ENCODE measurements around the gene PLEKHF1.

DNA sequence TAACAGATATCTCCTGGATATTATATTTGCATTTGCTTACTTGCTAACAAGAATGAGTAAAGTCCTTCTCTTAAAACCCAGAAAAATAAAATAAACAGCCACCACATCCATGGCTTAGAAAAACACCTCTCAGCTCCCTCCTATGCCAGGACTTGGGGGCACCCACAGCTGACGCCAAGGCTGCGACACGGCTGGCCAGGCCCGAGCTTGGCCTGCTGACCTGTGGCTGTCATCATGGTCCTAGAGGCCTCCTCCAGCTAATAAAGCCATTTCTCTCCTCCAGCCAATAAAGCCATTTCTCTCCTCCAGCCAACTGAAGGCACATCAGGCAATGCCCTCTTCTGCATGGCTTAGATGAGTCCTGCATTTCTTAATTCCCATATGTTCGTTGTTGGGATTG, 28.9 kb downstream of the PLEKHF1 start:
- TF ChIP-seq, protein P1, sequence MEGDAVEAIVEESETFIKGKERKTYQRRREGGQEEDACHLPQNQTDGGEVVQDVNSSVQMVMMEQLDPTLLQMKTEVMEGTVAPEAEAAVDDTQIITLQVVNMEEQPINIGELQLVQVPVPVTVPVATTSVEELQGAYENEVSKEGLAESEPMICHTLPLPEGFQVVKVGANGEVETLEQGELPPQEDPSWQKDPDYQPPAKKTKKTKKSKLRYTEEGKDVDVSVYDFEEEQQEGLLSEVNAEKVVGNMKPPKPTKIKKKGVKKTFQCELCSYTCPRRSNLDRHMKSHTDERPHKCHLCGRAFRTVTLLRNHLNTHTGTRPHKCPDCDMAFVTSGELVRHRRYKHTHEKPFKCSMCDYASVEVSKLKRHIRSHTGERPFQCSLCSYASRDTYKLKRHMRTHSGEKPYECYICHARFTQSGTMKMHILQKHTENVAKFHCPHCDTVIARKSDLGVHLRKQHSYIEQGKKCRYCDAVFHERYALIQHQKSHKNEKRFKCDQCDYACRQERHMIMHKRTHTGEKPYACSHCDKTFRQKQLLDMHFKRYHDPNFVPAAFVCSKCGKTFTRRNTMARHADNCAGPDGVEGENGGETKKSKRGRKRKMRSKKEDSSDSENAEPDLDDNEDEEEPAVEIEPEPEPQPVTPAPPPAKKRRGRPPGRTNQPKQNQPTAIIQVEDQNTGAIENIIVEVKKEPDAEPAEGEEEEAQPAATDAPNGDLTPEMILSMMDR (IDR thresholded peaks at IDR 0.05; ENCODE audit: insufficient read depth, low read length) = no peak
- TF ChIP-seq GABPA (IDR thresholded peaks at IDR 0.05; ENCODE audit: low read depth) (no peak), REST (IDR thresholded peaks at IDR 0.05; ENCODE audit: insufficient replicate concordance, low read depth) (no peak), POLR2AphosphoS5 (IDR thresholded peaks at IDR 0.05; ENCODE audit: low read depth) (no peak), SPI1 (IDR thresholded peaks at IDR 0.05; ENCODE audit: borderline replicate concordance, low read depth) (no peak)
